COLO668 (cell line): ENCODE measurements around the gene SLCO4A1.

ENCODE experiments used
- DNase-seq: peaks from one replicate; lab custom pipeline; 2025; ENCODE audit not compliant: unreplicated experiment; lab: John Stamatoyannopoulos, UW

Gene SLCO4A1

GRCh38 chr20:62710221-62710885 is 68.0 kb downstream of the SLCO4A1 start:
- no peak for DNase-seq

- DNase-seq, result peak; percentile 68
These were observed 68.8 kb downstream of the SLCO4A1 start for GRCh38 chr20:62710886-62711702.

GRCh38 chr20:62711703-62712101 is 69.4 kb downstream of the SLCO4A1 start:
- DNase-seq, result peak; percentile 89

- DNase-seq, result no peak
These were observed 70.3 kb downstream of the SLCO4A1 start for GRCh38 chr20:62712606-62713005.

- DNase-seq, result no peak
These were observed 71.7 kb downstream of the SLCO4A1 start for GRCh38 chr20:62714006-62714405.

- DNase-seq, result no peak
These were observed 72.5 kb downstream of the SLCO4A1 start for GRCh38 chr20:62714799-62715198.

GRCh38 chr20:62715201-62715600 is 72.9 kb downstream of the SLCO4A1 start:
- DNase-seq, result no peak

GRCh38 chr20:62716198-62716940 is 74.1 kb downstream of the SLCO4A1 start:
- no peak for DNase-seq

GRCh38 chr20:62716941-62717310 is 74.6 kb downstream of the SLCO4A1 start:
- DNase-seq, result no peak

GRCh38 chr20:62717933-62718332 is 75.6 kb downstream of the SLCO4A1 start:
- no peak for DNase-seq

GRCh38 chr20:62718546-62718945 is 76.2 kb downstream of the SLCO4A1 start:
- DNase-seq, result no peak

- no peak for DNase-seq
These were observed 77.1 kb downstream of the SLCO4A1 start for GRCh38 chr20:62719250-62719935.
